ENCODE results near the gene WDR19.

WDR19 gene

GRCh38 chr4:39305912-39306677 lies 123.8 kb downstream of the WDR19 start:
- DNase-seq = peak; percentile 77

GRCh38 chr4:39308611-39309010 lies 126.3 kb downstream of the WDR19 start:
- no peak for DNase-seq

- no peak for DNase-seq
These were observed 130.5 kb downstream of the WDR19 start for GRCh38 chr4:39312816-39313215.

- DNase-seq = peak; percentile 70
These were observed 137.3 kb downstream of the WDR19 start for GRCh38 chr4:39319676-39320075.

- DNase-seq = no peak
These were observed 138.2 kb downstream of the WDR19 start for GRCh38 chr4:39320381-39321115.

- no peak for DNase-seq
These were observed 141.5 kb downstream of the WDR19 start for GRCh38 chr4:39323821-39324220.

GRCh38 chr4:39324446-39324845 lies 142.1 kb downstream of the WDR19 start:
- DNase-seq = no peak

GRCh38 chr4:39324897-39325613 lies 142.7 kb downstream of the WDR19 start:
- DNase-seq = no peak

- DNase-seq = peak; percentile 62
These were observed 144.2 kb downstream of the WDR19 start for GRCh38 chr4:39326468-39326977.

- DNase-seq = peak; percentile 48
These were observed 148.0 kb downstream of the WDR19 start for GRCh38 chr4:39330353-39330752.

- no peak for DNase-seq
These were observed 148.9 kb downstream of the WDR19 start for GRCh38 chr4:39331191-39331590.
